Mammary epithelial cell (primary cell): ENCODE data around the gene KCNQ1.

ENCODE experiments used
- EZH2 ChIP-seq: IDR thresholded peaks from 2 replicates; pipeline ENCODE4 v1.6.1; 2012; ENCODE audit warnings: low read length, inconsistent platforms, borderline replicate concordance
- TF ChIP-seq, protein P1 (sequence below), 2 donors: IDR thresholded peaks in 1 of 2; conservative IDR thresholded peaks in 1 of 2; 2 replicates each; pipeline ENCODE4 v1.5.1; 2011 to 2012; ENCODE audit warnings: inconsistent platforms in 2 of 2, low read length in 2 of 2, mild to moderate bottlenecking in 2 of 2, control low read depth in 1 of 2, low read depth in 1 of 2; ENCODE audit not compliant: insufficient read depth in 1 of 2; ENCODE audit errors: extremely low read depth in 1 of 2

DNA sequence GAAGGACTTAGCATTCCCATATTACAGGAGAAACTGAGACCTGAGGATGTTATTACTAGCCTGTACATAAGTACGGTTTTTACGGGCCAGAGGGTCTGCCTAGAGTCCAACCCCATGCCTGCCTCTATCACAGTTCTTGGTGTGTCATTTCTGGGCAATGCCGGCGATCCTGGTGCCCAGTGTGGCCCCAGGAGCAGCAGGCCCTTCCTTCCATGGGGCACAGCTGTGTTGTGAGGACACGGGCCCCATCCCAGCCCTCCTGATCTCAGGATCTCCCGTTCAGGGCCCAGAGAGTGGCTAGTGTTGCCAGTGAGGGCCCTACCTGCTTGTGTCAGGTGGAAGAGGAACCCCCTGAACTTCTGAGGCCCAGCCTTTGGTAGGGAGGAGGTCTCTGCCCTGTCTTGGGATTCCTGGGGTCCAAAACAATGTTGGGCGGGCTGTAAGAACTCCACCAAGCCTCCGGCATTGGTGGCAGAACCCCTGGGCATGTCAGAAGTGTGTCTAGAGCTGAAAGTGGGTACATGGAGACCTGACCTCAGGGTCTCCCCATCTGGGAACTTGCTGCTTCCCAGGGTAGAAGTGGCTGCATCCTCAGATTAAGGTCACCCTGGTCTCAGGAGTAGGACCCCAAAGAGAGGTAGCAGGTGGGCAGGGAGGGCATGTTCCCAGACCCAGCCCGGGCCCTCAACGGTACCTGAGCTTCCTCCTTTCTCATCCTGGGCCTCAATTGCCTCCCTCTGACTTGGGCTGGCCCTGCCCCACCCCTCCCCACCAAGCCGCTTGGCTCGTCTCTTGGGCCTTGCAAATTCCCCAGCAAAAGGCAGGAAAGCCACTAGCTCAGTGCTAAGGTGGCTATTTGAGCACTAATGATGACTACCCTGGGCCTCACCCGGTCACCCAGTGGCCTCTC, 329.6 kb downstream of the KCNQ1 start:
- TF ChIP-seq, protein P1, sequence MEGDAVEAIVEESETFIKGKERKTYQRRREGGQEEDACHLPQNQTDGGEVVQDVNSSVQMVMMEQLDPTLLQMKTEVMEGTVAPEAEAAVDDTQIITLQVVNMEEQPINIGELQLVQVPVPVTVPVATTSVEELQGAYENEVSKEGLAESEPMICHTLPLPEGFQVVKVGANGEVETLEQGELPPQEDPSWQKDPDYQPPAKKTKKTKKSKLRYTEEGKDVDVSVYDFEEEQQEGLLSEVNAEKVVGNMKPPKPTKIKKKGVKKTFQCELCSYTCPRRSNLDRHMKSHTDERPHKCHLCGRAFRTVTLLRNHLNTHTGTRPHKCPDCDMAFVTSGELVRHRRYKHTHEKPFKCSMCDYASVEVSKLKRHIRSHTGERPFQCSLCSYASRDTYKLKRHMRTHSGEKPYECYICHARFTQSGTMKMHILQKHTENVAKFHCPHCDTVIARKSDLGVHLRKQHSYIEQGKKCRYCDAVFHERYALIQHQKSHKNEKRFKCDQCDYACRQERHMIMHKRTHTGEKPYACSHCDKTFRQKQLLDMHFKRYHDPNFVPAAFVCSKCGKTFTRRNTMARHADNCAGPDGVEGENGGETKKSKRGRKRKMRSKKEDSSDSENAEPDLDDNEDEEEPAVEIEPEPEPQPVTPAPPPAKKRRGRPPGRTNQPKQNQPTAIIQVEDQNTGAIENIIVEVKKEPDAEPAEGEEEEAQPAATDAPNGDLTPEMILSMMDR (conservative IDR thresholded peaks at IDR 0.05 in 1 of 2, IDR thresholded peaks at IDR 0.05 in 1 of 2; ENCODE audit: extremely low read depth in 1 of 2, insufficient read depth in 1 of 2, low read depth in 1 of 2, low read length in 2 of 2): no peak
- TF ChIP-seq EZH2: no peak
